Effector memory CD8-positive, alpha-beta T cell (primary cell): ENCODE data around the gene CLDN8.

Experiments used
- ATAC-seq: fragments of 150-1000 bp; cut with Tn5 transposase; replicated peaks from 2 replicates; pipeline ENCODE4 v1.10.0; 2021; ENCODE audit warnings: mild to moderate bottlenecking, moderate library complexity
- DNase-seq, 3 experiments: peaks; one replicate each; pipeline ENCODE4 v3.0.0; 2021
- H3K27ac Mint-ChIP-seq, 2 donors: one replicate each; pipeline ENCODE4 v1.8.0; 2022; ENCODE audit warnings: mild to moderate bottlenecking in 2 of 2, mixed read lengths in 2 of 2, moderate library complexity in 2 of 2
- H3K27me3 Mint-ChIP-seq, 2 donors: one replicate each; pipeline ENCODE4 v1.8.0; 2022; ENCODE audit warnings: mixed read lengths in 2 of 2
- H3K36me3 Mint-ChIP-seq: one replicate; pipeline ENCODE4 v1.8.0; 2022; ENCODE audit warnings: mild to moderate bottlenecking, moderate library complexity, mixed read lengths; ENCODE audit not compliant: insufficient read depth
- H3K4me1 Mint-ChIP-seq, 2 donors: one replicate each; pipeline ENCODE4 v1.8.0; 2022; ENCODE audit warnings: low read depth in 2 of 2, mixed read lengths in 2 of 2
- H3K4me3 Mint-ChIP-seq, 2 donors: one replicate each; pipeline ENCODE4 v1.8.0; 2022; ENCODE audit warnings: mild to moderate bottlenecking in 2 of 2, mixed read lengths in 2 of 2, moderate library complexity in 2 of 2
- H3K9me3 Mint-ChIP-seq, 2 donors: one replicate each; pipeline ENCODE4 v1.8.0; 2022; ENCODE audit warnings: mixed read lengths in 2 of 2

The CLDN8 gene

DNA sequence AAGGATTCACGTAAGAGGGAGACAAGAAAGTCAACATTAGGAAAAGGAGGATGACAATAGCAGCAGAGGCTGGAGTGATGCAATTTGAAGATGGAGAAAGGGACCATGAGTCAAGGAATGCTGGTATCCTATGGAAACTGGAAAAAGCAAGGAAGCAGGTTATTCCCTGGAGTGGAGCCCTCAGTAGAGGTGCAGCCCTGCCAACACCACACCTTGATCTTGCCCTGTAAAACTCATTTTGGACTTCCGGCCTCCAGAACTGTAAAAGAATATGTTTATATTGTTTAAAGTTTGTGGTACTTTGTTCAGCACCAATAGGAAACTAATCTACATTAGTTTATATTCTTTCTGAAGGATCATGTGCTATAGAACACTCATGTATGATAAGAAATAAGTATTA is 29.7 kb downstream of the CLDN8 start:
- ATAC-seq = no peak
- no peaks in the 10 kb centered on the region for H3K27me3 Mint-ChIP-seq
- H3K4me3 Mint-ChIP-seq = no peak overlapping the region
- DNase-seq = no peak
- H3K4me1 Mint-ChIP-seq = no peaks in the 10 kb centered on the region
- no peaks in the 10 kb centered on the region for H3K36me3 Mint-ChIP-seq
- no peak overlapping the region for H3K27ac Mint-ChIP-seq
- H3K9me3 Mint-ChIP-seq = peaks cover 0 to 1% of the 10 kb centered on the region in 2 donors

DNA sequence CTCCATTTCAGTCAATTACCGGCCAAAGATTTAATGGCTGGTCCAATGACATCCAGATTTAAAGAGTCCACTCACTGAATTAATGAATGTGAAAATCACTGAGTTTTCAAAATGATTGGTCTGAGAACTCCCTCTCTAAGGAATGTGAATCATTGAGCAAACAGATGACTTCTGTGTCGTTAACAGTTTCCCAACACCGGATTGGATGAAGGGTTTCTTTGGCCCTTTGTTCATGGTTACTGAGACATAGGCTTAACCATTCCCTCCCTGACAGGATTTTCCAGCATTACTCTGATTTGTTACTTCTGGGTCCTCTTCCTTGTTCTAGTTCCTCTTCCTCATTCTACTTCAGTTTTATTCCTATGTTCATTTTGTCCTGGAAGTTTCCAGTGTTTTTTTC is 47.8 kb downstream of the CLDN8 start:
- Mint-ChIP-seq H3K4me3 (no peak overlapping the region), H3K9me3 (peaks cover 16 to 27% of the 10 kb centered on the region in 2 donors), H3K27me3 (no peaks in the 10 kb centered on the region)

DNA sequence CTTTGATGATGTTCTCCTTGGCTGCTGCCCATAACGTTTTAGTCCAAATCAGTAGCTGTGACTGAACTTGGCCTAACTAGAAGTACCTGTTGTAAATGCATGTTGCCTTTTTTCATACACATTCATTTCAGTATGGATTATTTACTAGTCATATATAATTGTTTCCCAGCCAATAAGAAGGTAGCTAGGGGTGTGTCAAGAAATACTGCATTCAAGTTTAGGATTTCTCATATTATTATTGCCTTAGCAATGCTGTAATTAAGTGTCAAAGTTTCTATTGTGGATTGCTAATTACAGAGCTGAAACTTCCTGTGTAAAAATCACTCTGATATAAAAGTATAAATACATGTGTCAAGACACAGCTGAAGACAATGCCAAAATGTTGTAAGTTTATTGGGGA is 49.2 kb downstream of the CLDN8 start, which contains the start of gene CLDN17:
Gene CLDN17 (minus strand): TSS at position 101 of the 400 bp plus-strand sequence. CDS start 188 bp downstream, outside the sequence.
- no peaks in the 10 kb centered on the region for H3K36me3 Mint-ChIP-seq
- no peak within 1 kb of the TSS for H3K4me3 Mint-ChIP-seq
- H3K27ac Mint-ChIP-seq = no peak within 1 kb of the TSS
- peaks cover 13 to 27% of the 10 kb centered on the region in 2 donors for H3K9me3 Mint-ChIP-seq
- no peaks in the 10 kb centered on the region for H3K4me1 Mint-ChIP-seq
- H3K27me3 Mint-ChIP-seq = no peaks in the 10 kb centered on the region
- no peak for DNase-seq
- no peak for ATAC-seq

More for the DNA sequence above, 47.8 kb downstream of the CLDN8 start:
- Mint-ChIP-seq H3K36me3 (no peaks in the 10 kb centered on the region), H3K27ac (no peak overlapping the region), H3K4me1 (no peaks in the 10 kb centered on the region)
- DNase-seq (no peak), ATAC-seq (no peak)

DNA sequence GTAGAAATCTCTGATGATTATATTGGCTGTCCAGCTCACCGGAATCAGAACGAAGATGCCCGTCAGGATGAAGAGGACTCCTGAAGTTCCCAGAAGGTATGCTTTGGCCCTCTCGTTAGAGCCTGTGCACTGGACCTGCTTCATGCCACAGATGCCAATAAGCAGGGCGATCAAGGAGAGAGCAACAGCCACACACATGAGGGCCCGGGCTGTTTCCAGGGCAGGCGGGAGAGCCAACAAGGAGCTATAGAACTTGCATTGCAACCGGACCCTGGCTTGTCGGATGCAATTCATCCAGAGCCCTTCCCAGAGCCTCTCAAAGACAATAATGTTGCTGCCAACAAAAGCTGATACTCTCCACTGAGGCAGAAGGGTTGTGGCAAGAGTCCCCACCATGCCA is 49.7 kb downstream of the CLDN8 start:
- no peak overlapping the region for H3K27ac Mint-ChIP-seq
- peaks cover 13 to 27% of the 10 kb centered on the region in 2 donors for H3K9me3 Mint-ChIP-seq
- ATAC-seq (no peak), DNase-seq (no peak)
- no peaks in the 10 kb centered on the region for H3K27me3 Mint-ChIP-seq
- no peak overlapping the region for H3K4me3 Mint-ChIP-seq
- H3K4me1 Mint-ChIP-seq = no peaks in the 10 kb centered on the region
- H3K36me3 Mint-ChIP-seq = no peaks in the 10 kb centered on the region

DNA sequence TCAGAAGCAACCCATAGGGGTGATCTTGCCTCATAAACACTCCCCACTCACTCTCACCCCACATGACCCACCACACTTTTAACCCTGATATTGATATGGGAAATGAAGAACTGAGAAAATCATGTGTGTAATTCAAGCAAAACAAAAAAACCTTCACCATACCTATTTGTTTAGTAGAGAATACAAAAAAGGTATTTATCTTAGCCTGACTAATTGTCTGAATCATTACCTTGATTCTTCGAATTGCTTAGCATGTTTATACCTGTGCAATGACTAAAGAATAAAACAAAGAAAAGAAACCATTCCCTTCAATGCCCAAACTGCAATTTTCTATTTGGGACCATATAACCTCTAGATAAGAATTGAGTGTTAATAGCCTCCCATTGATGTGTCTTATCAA is 51.1 kb downstream of the CLDN8 start:
- Mint-ChIP-seq H3K4me1 (no peaks in the 10 kb centered on the region), H3K9me3 (peaks cover 7 to 15% of the 10 kb centered on the region in 2 donors), H3K27ac (no peak overlapping the region), H3K36me3 (no peaks in the 10 kb centered on the region), H3K4me3 (no peak overlapping the region), H3K27me3 (no peaks in the 10 kb centered on the region)
- no peak for DNase-seq
- ATAC-seq = no peak
